AG04449 (cell line): ENCODE data around the gene IL24.

Experiments used
- CTCF ChIA-PET: fragments of 350-600 bp; formaldehyde crosslinking; extraction: SDS; loops from one replicate; lab custom pipeline; 2021; ENCODE audit warnings: antibody characterized with exemption; lab: Yijun Ruan, JAX
- POLR2A ChIA-PET: fragments of 400-600, 350-600 bp; formaldehyde crosslinking; extraction: SDS; loops from one replicate; lab custom pipeline; 2020; ENCODE audit warnings: antibody characterized with exemption, inconsistent platforms; lab: Yijun Ruan, JAX
- DNase-seq: peaks from one replicate; pipeline ENCODE4 v3.0.0-alpha.2; 2010; ENCODE audit warnings: low read depth, low spot score
- H3K4me3 ChIP-seq: 2 replicates; pipeline ENCODE4 v1.5.1; 2011; ENCODE audit warnings: low read depth, mild to moderate bottlenecking, control low read depth, low read length
- TF ChIP-seq, protein P1 (sequence below): IDR thresholded peaks from one replicate; pipeline ENCODE4 v1.5.1; 2011; ENCODE audit warnings: mild to moderate bottlenecking, moderate library complexity, low read length, control low read depth, inconsistent platforms; ENCODE audit not compliant: insufficient read depth; ENCODE audit errors: missing control alignments

Gene IL24

DNA sequence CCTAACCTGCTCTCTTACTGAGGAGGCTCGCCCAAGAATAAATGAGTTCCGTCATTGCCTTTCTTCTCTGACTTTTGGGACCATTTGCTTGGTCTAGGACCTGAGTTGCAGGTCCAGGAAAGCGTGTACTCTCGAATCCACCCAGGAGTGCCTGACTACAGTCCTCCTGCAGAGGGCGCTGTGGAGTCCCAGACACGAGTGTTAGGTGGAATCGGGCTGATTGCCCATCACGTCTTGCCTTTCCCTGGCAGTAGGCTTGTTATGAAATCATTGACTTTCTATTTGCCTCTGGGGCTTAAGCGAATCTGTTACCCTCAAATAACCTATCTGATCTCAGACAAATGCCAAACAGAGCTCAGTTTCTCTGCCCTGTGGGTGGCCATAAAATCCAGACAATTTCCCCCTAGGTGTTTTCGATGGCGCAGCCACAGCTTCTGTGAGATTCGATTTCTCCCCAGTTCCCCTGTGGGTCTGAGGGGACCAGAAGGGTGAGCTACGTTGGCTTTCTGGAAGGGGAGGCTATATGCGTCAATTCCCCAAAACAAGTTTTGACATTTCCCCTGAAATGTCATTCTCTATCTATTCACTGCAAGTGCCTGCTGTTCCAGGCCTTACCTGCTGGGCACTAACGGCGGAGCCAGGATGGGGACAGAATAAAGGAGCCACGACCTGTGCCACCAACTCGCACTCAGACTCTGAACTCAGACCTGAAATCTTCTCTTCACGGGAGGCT, 32.1 kb upstream of the IL24 start, which contains the start of gene IL20:
TSS of gene IL20 (plus strand) at position 685 of the 733 bp plus-strand sequence. CDS start 230 bp downstream, outside the sequence.
- ChIA-PET CTCF (interaction anchor here (0.6 to 5.2 kb wide), 36 partner anchors 10 to 138 kb away, joined by 3 to 53 read pairs (median 6); partner anchors contain the start of genes FCMR and IL10), POLR2A (no interaction called here)
- TF ChIP-seq, protein P1, sequence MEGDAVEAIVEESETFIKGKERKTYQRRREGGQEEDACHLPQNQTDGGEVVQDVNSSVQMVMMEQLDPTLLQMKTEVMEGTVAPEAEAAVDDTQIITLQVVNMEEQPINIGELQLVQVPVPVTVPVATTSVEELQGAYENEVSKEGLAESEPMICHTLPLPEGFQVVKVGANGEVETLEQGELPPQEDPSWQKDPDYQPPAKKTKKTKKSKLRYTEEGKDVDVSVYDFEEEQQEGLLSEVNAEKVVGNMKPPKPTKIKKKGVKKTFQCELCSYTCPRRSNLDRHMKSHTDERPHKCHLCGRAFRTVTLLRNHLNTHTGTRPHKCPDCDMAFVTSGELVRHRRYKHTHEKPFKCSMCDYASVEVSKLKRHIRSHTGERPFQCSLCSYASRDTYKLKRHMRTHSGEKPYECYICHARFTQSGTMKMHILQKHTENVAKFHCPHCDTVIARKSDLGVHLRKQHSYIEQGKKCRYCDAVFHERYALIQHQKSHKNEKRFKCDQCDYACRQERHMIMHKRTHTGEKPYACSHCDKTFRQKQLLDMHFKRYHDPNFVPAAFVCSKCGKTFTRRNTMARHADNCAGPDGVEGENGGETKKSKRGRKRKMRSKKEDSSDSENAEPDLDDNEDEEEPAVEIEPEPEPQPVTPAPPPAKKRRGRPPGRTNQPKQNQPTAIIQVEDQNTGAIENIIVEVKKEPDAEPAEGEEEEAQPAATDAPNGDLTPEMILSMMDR: peak; percentile 90
- DNase-seq: peak; percentile 40
- H3K4me3 ChIP-seq: no peak within 1 kb of the TSS

DNA sequence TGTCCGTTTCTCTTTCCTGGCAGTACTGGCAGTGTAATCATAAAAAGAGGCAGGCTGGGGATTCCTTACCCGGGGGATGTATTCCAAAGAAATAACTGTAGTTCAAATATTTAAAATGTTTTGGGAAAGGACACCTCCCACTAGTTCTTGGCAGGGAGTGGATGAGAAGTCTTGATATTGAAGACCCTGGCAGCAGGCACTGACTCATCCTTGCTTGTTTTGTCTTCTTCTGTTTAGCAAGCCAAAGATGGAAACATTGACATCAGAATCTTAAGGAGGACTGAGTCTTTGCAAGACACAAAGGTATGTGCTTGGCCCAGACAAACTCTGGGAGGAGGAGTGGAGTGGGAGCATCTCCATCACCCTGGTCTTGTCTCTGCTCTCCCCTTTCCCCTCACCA, 31.2 kb upstream of the IL24 start:
- DNase-seq: no peak
- CTCF ChIA-PET: interaction anchor here (1.2 to 5.2 kb wide), 11 partner anchors 10 to 47 kb away, joined by 3 to 53 read pairs (median 8); no protein-coding TSS in a partner anchor
- POLR2A ChIA-PET: no interaction called here
- TF ChIP-seq, protein P1: no peak
- H3K4me3 ChIP-seq: no peak overlapping the region

DNA sequence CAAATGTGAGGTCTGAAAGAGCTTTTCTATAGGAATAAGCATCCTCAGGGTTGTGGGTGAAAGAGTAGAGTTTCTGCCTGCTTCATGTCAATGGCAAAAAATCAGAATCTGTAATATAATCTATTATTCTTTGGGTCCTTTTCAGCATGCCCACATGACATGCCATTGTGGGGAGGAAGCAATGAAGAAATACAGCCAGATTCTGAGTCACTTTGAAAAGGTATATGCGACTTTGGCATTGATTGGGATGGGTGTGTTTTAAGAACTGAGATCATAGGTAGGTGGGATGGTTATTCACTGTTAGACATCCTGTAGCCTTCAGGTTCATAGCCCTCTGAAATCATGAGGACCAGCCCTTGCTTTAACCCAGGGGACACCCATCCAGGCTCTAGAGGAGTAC, 30.0 kb upstream of the IL24 start:
- DNase-seq: no peak
- ChIA-PET CTCF (interaction anchor here (1.0 to 5.2 kb wide), 6 partner anchors 10 to 133 kb away, joined by 3 to 53 read pairs (median 4); no protein-coding TSS in a partner anchor), POLR2A (no interaction called here)
- H3K4me3 ChIP-seq: no peak overlapping the region
- TF ChIP-seq, protein P1: no peak

DNA sequence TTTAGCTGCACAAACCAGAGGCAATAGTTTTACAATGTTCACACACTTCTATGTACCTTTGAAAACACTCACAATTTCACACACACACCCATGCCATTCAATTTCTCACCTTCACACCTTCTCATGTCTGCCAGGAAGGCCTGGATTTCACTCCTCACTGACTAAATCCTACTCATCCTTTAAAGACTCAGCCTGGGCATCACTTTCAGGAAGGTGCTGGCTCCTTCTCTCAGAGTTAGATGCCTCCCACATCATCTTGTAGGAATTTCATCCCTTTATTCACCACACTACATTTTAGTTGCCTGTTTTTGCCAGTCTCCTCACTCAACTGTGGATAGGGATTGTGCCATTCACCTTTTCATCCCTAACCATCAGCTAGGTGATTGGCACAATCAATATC, 29.5 kb upstream of the IL24 start:
- TF ChIP-seq, protein P1: no peak
- ChIA-PET CTCF (interaction anchor here (1.0 to 5.2 kb wide), 4 partner anchors 8 to 45 kb away, joined by 3 to 53 read pairs (median 4); no protein-coding TSS in a partner anchor), POLR2A (no interaction called here)
- no peak for DNase-seq
- H3K4me3 ChIP-seq: no peak overlapping the region

DNA sequence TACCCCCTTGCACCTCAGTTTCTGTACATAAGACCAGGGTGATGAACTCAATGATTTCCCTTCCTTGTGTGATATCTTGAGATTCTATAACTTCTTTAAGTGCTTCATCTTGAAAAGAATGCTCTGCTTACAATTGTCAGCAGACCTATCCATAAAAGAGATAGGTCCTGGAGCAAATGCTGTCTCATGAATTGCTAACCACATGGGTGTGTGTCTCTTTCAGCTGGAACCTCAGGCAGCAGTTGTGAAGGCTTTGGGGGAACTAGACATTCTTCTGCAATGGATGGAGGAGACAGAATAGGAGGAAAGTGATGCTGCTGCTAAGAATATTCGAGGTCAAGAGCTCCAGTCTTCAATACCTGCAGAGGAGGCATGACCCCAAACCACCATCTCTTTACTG, 29.0 kb upstream of the IL24 start:
- no peak for DNase-seq
- ChIA-PET POLR2A (no interaction called here), CTCF (interaction anchor here (1.0 to 5.2 kb wide), 4 partner anchors 9 to 45 kb away, joined by 3 to 53 read pairs (median 4); no protein-coding TSS in a partner anchor)
- TF ChIP-seq, protein P1: no peak
- H3K4me3 ChIP-seq: no peak overlapping the region

DNA sequence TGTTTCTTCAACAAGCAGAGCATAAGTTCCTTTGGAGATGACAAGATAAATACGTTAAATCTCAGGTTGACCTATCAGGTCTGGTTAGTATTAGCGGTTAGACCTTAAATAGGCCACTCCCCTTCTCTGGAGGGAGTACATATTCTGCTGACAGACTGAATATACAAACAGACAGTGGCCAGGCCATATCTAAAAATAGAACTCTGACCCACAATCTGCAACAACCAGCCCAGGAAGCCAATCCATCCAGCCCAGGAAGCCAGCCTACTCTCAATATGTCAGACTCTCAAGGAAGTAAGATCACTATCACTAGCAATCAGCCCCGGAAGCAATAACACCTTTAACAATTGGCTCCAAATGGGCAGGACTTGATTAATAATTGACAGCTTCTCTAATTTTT, 25.1 kb upstream of the IL24 start:
- POLR2A ChIA-PET: no interaction called here
- TF ChIP-seq, protein P1: no peak
- CTCF ChIA-PET: interaction anchor here (0.8 to 2.3 kb wide), 6 partner anchors 8 to 146 kb away, joined by 3 to 17 read pairs (median 6); no protein-coding TSS in a partner anchor
- H3K4me3 ChIP-seq: no peak overlapping the region
- DNase-seq: no peak
